Measurements from ENCODE around the gene MYO1D.
"Not testable (repeated sequence)": the region's sequence is repeated elsewhere in the genome, so short reads cannot be mapped to it uniquely, and the experiment has no call there.

The MYO1D gene

DNA sequence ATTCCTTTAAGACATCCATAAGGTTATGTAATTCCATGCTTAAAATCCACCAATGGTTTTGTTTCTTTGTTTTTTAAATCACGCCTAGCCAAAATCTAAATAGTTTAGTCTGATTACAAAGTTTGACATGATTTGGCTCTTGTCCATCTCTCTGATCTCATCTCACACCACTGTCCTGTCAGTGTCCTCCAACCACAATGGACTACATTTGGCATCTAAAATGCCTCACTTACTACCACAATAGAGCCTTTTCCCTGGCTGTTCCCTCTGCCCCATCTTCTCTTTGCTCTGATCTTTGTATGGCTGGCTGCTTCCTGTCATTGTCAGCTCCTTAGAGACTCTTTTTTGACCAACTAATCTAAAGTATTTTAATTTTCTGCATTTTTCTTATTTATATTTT lies 157.2 kb downstream of the MYO1D start:
- DNase-seq = no peak

DNA sequence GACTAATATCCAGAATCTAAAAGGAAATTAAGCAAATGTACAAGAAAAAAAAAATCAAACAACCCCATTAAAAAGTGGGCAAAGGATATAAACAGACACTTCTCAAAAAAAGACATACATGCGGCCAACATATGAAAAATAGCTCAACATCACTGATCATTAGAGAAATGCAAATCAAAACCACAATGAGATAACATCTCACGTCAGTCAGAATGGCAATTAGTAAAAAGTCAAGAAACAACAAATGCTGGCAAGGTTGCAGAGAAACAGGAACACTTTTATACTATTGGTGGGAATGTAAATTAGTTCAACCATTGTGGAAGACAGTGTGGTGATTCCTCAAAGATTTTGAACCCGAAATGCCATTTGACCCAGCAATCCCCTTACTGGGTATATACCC lies 162.0 kb downstream of the MYO1D start:
- DNase-seq = not testable (repeated sequence)

DNA sequence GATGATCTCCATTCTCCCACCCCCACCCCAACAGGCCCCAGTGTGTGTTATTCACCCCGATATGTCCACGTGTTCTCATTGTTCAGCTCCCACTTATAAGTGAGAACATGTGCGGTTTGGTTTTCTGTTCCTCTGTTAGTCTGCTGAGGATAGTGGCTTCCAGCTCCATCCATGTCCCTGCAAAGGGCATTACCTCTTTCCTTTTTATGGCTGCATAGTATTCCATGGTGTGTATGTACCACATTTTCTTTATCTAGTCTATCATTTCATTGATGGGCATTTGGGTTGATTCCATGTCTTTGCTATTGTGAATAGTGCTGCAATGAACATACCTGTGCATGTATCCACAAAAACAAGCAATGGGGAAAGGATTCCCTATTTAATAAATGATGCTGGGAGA lies 162.7 kb downstream of the MYO1D start:
- DNase-seq = not testable (repeated sequence)

DNA sequence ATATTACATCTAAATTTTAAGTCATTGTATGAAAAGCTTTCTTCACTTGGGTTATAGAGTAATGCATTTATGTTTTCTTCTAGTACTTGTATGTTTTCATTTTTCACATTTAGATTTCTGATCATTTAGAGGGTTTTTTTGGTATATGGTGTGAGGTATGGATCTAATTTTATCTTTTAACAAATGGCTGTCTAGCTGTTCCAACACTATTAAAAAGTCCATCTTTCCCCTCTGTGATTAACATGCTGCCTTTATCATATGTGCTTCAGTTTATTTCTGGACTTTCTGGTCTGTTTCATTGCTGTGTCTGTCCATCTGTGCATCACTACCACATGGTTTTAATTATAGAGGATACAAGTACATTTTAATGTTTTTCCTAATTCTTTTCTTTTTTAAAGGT lies 163.8 kb downstream of the MYO1D start:
- DNase-seq = no peak

DNA sequence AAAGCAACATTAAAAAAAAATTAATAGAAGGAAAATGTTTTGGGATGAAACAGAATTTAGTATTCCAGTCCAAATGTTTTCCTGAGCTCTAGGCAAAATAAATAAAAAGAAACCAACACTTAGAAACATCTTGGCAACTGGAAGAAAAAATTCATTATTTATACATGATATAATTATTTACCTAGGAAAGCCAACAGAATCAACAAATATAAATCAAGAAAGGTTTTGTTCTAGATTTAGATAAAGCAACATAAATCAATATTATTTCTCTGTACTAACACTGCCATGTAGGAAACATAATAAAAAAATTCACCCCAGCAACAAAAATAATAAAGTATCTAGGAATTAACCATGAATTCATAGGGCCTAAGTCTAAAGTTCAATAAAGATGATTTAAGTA lies 167.4 kb downstream of the MYO1D start:
- no peak for DNase-seq

DNA sequence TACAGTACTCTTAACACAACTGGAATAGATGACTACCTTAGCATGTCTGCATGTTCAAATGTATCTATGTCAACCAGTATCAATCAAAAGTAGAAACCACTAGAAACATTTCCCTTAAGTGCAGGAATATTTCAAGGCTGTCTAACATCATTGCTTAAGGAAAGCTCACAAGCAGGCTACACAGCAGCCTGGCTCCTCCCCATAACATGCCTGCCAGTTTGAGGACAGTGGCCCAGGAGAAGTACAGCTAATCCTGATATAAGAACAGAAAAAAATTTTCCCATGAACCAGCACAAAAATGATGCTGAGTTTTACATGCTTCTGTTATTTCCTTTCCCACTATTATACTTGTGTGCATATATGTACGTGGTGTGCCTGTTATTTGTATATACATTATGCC lies 175.1 kb downstream of the MYO1D start:
- DNase-seq = no peak

DNA sequence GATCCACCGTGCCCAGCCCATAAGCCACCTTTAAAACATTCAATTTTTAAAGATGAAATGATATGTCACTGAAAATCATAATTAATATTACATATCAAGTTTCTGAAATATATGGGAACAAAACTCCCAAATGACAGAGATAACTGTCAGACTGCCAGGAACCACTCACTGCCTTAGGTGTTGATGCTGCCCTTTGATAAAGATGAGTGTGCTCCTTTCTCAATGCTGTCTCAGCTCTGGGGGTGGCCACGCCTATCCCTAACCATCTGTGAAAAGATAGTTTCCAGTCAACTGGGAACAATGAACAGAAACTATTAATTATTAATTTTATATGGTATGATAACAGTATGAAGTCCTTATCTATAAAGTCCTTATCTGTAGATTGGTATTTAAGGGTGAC lies 177.7 kb downstream of the MYO1D start:
- no peak for DNase-seq

DNA sequence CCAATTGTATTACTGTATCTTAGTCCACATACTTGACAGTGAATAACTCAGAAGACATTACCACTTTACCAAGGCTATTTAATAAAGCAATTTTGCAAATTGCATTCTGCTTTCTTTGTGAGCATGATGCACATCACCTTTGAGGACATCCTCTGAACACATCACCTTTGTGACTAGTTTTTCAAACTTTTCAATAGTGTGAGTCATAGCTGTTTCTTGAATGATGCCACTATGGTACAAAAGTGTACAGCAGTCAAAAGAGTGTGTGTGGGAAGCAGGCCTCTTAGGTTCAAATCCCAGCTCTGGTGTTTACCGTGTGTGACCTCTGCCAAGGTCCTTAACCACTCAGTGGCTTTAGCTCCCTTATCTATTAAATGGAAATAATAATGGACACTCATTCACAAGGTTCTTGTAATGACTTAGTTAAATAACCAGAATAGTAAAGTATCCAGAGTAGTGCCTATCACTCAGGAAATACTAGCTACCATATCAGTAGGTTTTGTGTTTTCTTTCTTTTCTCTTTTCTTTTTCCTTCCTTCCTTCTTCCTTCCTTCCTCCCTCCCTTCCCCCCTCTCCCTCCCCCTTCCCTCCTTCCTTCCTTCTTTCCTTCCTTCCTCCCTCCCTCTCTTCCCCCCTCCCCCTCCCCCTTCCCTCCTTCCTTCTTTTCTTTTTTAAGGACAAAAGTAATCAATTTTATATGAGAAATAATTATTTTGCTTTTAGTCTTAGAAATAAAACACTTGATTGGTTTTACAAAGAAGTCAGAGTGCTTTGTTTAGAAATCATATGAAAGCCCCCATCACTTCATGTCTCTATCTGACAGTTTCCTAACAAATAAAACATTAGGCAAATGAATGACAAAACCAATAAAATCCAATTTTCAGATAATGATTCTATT lies 178.9 kb downstream of the MYO1D start:
- no peak for DNase-seq

DNA sequence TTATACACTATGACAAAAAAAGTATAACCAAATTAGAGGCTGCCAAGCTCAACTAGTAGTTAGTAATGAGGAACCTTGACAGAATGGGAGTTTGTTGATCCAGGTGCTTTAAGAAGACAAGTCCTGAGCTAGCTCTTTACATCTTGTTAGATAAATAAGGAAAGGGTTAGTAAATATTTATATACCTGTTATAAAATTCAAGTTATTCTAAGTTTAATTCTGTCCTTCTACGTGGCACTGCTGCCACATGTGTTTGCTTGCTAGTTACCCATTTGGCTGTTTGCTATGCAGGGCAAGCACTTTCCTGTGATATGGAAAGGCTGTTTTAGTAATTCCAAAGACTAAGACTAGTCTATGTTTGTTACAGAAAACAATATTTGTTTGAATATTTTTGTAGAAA lies 180.5 kb downstream of the MYO1D start:
- no peak for DNase-seq

DNA sequence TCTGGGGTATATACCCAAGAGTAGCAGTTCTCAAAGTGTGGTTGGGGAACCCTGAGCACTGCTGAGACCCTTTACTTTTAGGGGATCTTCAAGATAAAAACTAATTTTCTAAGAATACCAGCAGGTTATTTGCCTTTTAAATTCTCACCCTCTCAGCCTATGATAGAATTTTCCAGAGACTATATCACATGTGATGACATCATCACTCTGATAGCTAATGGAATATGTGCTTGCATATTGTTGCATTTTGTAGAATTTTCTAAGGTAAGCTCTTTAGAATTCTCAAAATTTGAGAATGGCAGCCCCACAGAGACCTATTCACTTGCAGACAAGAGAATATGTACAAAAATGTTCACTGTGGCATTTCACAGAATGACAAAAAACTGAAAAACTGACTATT lies 181.1 kb downstream of the MYO1D start:
- no peak for DNase-seq

DNA sequence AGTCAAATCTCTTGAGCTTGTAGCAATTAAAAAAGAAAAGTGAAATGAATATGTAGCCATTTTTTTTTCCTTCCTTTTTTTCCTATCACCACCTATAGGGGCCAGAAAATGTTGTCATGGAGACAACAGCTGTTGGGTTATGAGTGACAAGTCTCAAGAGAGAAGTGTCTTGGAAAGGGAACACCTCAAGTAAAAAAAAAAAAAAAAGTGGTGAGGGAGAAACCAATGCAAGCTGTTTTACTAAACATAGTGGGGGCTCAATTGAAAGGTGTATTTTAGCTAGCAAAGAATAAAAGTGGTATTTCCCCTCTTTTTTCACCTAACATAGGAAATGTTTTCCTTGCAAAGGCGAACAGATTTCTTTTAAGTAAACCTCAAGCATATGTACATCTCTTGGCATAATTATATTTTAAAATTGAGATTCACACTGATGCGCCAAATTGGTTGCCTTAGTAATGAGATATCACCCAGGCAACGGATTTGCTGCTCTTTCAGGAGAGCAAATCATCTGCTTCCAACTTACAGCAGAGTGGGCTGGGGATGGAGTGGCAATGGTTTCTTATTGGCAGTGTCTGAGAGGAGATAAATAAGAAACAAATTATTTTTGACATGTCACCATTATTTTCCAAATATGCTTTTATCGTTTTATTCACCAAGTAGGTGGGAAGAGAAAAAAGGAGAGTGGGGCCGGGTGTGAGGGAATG lies 183.6 kb downstream of the MYO1D start:
- DNase-seq = no peak

DNA sequence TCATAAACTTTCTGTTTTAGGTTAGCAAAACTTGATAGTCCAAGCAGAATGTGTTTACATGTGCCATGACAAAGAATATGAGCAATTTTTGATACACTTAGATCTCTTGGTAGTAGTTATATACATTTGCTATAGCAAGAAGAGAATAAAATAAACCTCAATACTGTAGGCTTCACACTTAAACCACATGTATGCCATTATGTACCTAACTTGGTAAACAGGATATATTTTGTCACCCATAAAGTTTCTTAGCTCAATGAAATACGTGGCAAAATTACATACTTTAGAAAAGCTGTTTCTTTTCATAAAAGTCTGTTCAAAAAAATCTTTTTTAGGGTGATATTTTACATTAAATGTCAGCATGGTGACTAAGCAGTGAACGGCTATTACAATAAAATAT lies 184.7 kb downstream of the MYO1D start:
- no peak for DNase-seq

DNA sequence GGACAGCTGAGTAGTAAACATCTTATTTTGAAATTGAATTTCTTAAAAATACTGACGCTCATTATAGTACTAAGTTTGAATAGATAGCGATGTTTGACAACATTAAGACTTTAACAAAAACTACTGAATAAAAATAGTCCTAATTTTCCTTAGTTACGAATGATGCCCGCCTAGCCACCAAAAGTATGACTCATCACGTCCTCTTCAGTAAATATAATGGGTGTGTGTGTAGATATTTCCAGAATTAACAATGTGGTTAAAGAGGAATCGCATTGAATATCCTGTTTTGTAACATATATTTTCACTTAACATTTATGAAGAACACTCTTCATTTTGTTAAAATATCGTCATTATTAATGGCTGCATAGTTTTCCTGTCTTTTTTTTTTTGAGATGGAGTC lies 187.6 kb downstream of the MYO1D start:
- DNase-seq = no peak

DNA sequence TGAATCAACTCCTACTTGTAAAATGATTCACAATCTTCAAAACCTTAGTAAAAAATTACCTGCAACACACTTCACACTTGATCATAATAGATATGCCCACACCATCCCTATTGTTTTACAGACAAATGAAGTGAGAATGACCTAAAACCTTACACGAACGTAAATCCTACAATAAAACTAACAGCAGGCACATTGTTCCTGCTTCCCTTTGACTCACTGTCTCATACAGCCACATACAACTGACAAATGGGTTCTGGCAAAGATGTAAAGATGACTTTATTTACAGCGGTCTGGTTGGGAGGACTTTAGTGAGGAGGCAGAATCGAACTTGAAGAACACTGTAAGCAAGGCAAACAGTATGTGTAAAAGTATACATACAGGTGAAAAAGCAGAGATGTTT lies 188.7 kb downstream of the MYO1D start:
- no peak for DNase-seq

DNA sequence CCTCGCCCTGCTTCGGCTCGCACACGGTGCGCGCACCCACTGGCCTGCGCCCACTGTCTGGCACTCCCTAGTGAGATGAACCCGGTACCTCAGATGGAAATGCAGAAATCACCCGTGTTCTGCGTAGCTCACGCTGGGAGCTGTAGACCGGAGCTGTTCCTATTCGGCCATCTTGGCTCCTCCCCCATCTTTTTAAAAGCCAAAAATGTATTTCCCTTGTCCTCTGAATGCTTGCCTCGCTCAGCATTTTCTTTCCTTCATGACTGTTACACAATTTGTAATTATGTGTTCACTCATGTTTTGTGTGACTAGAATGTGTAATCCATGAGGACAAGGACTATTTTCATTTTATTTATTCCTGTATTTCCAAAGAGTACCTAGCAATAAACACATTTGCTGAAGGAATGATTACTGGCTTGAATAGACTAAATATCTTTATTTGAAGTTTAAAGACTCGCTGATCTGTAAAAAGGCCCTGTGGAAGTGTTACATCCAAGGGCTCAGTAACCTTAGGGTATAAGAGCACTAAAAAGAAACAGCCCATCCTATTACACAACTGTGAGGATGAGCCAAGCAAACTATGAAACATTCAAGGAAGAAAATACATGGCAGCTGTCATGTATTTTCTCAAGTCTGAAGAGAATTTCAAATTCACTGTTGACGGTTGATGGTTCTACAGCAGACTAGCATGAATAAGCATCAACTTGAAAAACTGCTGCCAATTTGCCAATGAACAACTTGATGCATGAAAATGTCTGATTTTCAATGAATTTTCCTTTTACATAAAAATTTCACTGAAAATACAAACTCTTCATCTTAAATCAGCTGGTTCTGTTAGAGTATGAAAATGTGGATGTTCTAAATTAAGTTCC lies 192.6 kb downstream of the MYO1D start:
- DNase-seq = no peak

DNA sequence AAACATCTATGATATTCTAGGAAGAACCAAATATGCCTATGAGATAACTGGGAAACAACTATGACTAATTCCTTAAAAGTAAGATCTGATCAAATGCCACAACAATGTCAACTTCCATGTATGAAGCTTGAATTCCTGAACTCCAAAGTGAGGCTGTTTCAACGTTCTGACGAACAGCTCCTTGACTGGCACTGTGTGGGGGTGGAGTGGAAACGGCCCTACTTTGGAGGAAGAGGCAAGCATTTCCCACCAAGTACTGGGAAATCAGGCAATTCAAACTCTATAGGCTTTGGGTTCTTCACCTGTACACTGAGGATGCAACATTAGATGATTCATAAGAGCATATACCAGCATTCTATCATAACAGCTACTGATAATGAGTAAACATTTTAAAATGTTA lies 203.0 kb downstream of the MYO1D start:
- DNase-seq = peak; percentile 36

DNA sequence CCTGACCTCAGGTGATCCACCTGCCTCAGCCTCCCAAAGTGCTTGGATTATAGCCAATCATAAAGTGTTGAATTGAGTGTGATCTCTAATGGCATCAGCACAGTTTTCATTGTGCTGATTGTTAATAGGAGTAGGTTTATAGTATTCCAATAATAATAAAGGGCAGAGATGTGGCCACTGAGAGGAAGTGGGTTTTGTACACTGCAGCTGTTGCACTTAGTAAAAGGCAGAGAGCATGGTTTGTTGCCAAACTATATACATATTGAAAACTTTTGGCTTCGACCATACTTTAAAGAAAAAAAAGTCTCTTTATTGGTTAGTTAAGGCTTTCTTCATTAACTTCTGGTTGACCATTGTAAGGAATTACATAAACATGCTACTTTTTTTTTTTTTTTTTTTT lies 204.2 kb downstream of the MYO1D start:
- DNase-seq = no peak

DNA sequence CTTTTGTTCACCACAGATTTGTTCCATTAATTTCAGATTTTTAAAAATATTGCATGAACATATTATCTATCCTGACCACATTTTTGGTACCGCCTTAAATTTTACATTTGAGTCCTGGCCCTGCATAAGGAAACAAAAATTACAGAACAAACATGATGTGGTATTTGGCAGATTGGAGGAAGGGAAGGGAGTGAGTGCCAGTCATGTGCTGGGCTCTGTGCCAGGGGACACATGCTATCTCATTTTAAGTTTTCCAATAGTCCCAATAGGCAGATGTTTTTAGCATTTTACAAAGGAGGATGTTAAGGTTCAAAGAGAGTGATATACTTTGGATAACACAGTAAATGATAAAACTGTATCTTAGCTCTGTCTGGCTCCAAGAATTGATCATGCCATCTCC lies 205.0 kb downstream of the MYO1D start:
- no peak for DNase-seq

DNA sequence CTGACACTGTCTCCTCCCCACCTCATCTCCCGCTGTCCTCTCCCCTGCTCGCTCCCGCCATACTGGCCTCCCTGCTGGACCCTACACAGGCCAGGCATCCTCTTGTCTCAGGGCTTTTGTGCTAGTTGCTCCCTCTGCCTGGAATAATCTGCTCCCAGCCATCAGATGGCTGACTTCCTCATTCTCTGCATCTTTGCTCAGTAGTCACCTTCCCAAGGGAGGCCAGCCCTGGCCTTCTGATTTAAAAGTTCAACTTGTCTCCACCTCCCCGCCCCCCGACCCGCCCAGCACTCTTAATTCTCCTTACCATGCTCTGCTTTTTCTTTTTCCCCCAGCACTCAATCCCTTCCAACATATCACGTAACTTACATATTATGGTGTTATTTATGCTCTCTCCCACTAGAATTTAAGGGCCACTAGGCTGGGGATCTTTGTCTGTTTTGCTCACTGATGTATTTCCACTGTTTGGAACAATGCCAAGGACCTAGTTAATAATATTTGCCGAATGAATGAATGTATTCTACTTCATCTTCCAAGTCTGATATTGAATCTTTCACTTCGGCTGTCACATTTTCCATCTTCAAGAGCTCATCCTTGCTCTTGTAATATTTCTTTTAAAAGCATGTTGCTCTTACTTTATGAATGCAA lies 211.9 kb downstream of the MYO1D start:
- no peak for DNase-seq

DNA sequence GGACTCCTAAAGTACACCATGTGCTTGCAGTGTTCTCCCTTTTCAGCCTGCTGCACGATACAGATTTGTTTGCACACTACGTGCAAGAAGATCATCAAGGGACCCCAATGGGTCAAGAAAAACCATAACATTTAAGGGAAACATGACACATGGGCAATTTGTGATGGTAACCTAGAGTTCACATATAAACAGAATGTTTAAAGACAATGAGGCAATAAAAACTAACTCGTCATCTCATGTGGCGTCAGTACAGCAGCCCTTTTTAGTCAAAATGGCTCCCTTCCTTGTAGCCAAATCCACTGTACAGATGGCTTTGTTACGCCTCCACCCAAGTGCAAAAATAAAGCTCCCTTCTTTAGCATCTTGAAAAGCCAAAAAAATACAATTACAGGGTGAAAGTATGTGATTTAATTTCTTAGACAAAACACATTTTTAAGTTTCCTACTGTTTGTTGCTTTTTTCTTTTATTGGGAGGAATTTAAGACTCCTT lies 216.4 kb downstream of the MYO1D start:
- DNase-seq = no peak

DNA sequence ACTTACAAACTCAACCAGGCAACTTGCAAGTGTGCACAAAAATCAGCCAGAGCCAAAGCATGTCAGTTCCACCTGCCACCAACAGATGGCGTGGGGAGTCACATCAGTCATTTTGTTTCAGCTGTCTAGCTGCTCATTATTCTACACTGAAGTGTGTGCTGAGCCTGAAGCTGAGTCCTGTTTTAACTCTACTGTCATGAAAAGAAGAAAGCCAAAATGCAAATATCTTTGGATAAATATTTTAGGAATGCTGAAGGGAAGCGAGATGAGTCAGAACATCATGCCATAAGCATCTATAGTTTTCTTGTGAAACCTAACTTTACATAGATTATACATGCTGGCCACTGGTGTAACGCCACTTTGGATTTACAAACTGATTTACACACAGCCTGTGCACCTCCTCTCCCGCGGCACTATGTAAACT lies 217.5 kb downstream of the MYO1D start:
- peak; percentile 64 for DNase-seq

Data from fibroblast of skin of right biceps (primary cell).